DND-41 (cell line): ENCODE results near the gene RNF152.

Experiments
- ATAC-seq: fragments of 200-7000 bp; cut with Tn5 transposase; 3 replicates; pipeline ENCODE4 v1.9.1; 2021; ENCODE audit warnings: low read depth; ENCODE audit not compliant: insufficient read depth
- DNase-seq: peaks from one replicate; pipeline ENCODE4 v3.0.0-alpha.2; 2020
- H2AFZ ChIP-seq: 2 replicates; pipeline ENCODE4 v1.6.0; 2012; ENCODE audit warnings: low read depth, low read length
- H3K27ac ChIP-seq: 2 replicates; pipeline ENCODE4 v1.5.1; 2012; ENCODE audit warnings: low read length, inconsistent platforms
- H3K27me3 ChIP-seq: fragments of 200-600 bp; sonication (generic); 2 replicates; pipeline ENCODE4 v1.6.0; 2012; ENCODE audit warnings: low read length, mild to moderate bottlenecking, inconsistent platforms; ENCODE audit not compliant: insufficient read depth, poor library complexity
- H3K36me3 ChIP-seq: 2 replicates; pipeline ENCODE4 v1.5.1; 2012; ENCODE audit warnings: low read length, inconsistent platforms; ENCODE audit not compliant: insufficient read depth
- H3K4me1 ChIP-seq: 2 replicates; pipeline ENCODE4 v1.5.1; 2012; ENCODE audit warnings: mild to moderate bottlenecking, low read length; ENCODE audit not compliant: insufficient read depth
- H3K4me2 ChIP-seq: 2 replicates; pipeline ENCODE4 v1.6.0; 2012; ENCODE audit warnings: mild to moderate bottlenecking, moderate library complexity, low read length, inconsistent platforms; ENCODE audit not compliant: insufficient read depth
- H3K4me3 ChIP-seq, 2 experiments: fragments of 200-600 bp in 1 of 2; shearing (Covaris generic) in 1 of 2; 2 replicates each; pipeline ENCODE4 v1.5.1; 2012 to 2016; ENCODE audit warnings: inconsistent platforms in 2 of 2, low read length in 2 of 2, mild to moderate bottlenecking in 2 of 2, low read depth in 1 of 2, moderate library complexity in 1 of 2
- H3K79me2 ChIP-seq: 2 replicates; pipeline ENCODE4 v1.6.0; 2012; ENCODE audit warnings: low read length, inconsistent platforms; ENCODE audit not compliant: insufficient read depth
- H3K9ac ChIP-seq: 2 replicates; pipeline ENCODE4 v1.6.0; 2012; ENCODE audit warnings: low read depth, mild to moderate bottlenecking, inconsistent platforms, low read length, moderate library complexity
- H3K9me3 ChIP-seq: 2 replicates; pipeline ENCODE4 v1.5.1; 2012; ENCODE audit warnings: low read length, moderate library complexity, mild to moderate bottlenecking, inconsistent platforms; ENCODE audit not compliant: insufficient read depth, severe bottlenecking
- H4K20me1 ChIP-seq: 2 replicates; pipeline ENCODE4 v1.6.0; 2012; ENCODE audit warnings: low read length; ENCODE audit not compliant: insufficient read depth
- EZH2 ChIP-seq: IDR thresholded peaks from 3 replicates; pipeline ENCODE4 v1.6.1; 2012; ENCODE audit warnings: borderline replicate concordance, low read depth, mild to moderate bottlenecking, moderate library complexity, low read length, inconsistent platforms; ENCODE audit not compliant: severe bottlenecking
- TF ChIP-seq, protein P1 (sequence below): IDR thresholded peaks from 2 replicates; pipeline ENCODE4 v1.5.1; 2012; ENCODE audit warnings: borderline replicate concordance, low read length, moderate library complexity, mild to moderate bottlenecking; ENCODE audit not compliant: poor library complexity, severe bottlenecking; ENCODE audit errors: extremely low read depth

RNF152 gene

DNA sequence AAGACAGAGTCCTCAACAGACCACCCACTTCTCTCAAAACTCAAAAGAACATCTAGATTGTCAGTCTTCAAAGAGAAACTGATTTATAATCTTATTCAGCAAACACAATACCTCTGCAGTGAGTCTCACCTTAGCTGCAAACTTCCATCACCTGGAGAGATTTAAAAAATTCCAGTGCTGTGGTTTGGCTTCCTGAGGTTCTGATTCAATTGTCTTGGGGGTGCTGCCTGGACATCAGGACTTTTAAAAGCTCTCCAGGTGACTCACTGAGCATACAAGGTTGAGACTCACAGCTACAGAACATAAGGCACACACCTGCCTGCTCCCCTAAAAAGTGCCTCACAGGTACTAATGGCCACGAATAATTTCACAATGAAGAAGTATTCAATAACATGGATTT is 40.3 kb downstream of the RNF152 start:
- 0 out of 2 replicates have a peak, but pooled peaks cover 2% of the 10 kb centered on the region for H3K4me1 ChIP-seq
- no peak overlapping the region for H3K4me3 ChIP-seq
- H4K20me1 ChIP-seq: no peaks in the 10 kb centered on the region
- no peaks in the 10 kb centered on the region for H3K36me3 ChIP-seq
- no peaks in the 10 kb centered on the region for H3K9me3 ChIP-seq
- H3K4me2 ChIP-seq: no peak overlapping the region
- H3K79me2 ChIP-seq: 0 out of 2 replicates have a peak, but pooled peaks cover 4% of the 10 kb centered on the region
- no peak for DNase-seq
- TF ChIP-seq, protein P1, sequence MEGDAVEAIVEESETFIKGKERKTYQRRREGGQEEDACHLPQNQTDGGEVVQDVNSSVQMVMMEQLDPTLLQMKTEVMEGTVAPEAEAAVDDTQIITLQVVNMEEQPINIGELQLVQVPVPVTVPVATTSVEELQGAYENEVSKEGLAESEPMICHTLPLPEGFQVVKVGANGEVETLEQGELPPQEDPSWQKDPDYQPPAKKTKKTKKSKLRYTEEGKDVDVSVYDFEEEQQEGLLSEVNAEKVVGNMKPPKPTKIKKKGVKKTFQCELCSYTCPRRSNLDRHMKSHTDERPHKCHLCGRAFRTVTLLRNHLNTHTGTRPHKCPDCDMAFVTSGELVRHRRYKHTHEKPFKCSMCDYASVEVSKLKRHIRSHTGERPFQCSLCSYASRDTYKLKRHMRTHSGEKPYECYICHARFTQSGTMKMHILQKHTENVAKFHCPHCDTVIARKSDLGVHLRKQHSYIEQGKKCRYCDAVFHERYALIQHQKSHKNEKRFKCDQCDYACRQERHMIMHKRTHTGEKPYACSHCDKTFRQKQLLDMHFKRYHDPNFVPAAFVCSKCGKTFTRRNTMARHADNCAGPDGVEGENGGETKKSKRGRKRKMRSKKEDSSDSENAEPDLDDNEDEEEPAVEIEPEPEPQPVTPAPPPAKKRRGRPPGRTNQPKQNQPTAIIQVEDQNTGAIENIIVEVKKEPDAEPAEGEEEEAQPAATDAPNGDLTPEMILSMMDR: no peak
- TF ChIP-seq EZH2: no peak
- no peak overlapping the region for H3K27ac ChIP-seq
- no peak overlapping the region for H2AFZ ChIP-seq
- ATAC-seq: no peak
- no peaks in the 10 kb centered on the region for H3K27me3 ChIP-seq
- H3K9ac ChIP-seq: no peak overlapping the region

- Histone ChIP-seq H2AFZ (no peak overlapping the region), H3K9me3 (no peaks in the 10 kb centered on the region), H3K36me3 (no peaks in the 10 kb centered on the region), H3K9ac (no peak overlapping the region), H3K4me1 (0 out of 2 replicates have a peak, but pooled peaks cover 2% of the 10 kb centered on the region), H3K4me2 (no peak overlapping the region), H3K79me2 (0 out of 2 replicates have a peak, but pooled peaks cover 4% of the 10 kb centered on the region), H3K27me3 (no peaks in the 10 kb centered on the region), H3K4me3 (no peak overlapping the region), H3K27ac (no peak overlapping the region), H4K20me1 (no peaks in the 10 kb centered on the region)
- TF ChIP-seq, protein P1: no peak
- no peak for TF ChIP-seq EZH2
- no peak for DNase-seq
- no peak for ATAC-seq
Observed at GRCh38 chr18:61851940-61852451, 40.8 kb downstream of the RNF152 start.

DNA sequence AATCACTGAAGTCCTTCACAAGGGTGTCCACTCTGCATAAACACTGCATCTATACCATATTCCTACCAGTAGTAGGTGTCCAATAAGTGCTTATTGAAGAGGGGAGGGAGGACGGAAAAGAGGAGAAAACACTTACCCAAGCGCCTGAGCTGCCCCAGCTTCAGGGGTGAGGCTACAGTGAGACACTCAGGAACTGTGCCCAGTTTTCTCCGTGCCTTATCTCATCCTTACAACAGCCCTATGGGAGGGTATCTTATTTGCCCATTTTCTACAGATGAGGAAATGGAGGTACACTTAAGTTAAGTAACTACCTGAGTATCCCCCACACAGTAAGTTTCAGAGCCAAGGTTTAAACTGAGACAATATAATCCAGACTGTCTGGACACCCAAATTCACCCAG is 41.5 kb downstream of the RNF152 start:
- H3K27me3 ChIP-seq: no peaks in the 10 kb centered on the region
- no peak for ATAC-seq
- no peak overlapping the region for H2AFZ ChIP-seq
- no peak overlapping the region for H3K27ac ChIP-seq
- 0 out of 2 replicates have a peak, but pooled peaks cover 4% of the 10 kb centered on the region for H3K79me2 ChIP-seq
- H3K9me3 ChIP-seq: no peaks in the 10 kb centered on the region
- DNase-seq: no peak
- no peak overlapping the region for H3K4me3 ChIP-seq
- 0 out of 2 replicates have a peak, but pooled peaks cover 2% of the 10 kb centered on the region for H3K4me1 ChIP-seq
- H4K20me1 ChIP-seq: no peaks in the 10 kb centered on the region
- no peaks in the 10 kb centered on the region for H3K36me3 ChIP-seq
- no peak overlapping the region for H3K4me2 ChIP-seq
- no peak for TF ChIP-seq EZH2
- TF ChIP-seq, protein P1: no peak
- H3K9ac ChIP-seq: no peak overlapping the region

- H3K9ac ChIP-seq: no peak overlapping the region
- H3K4me1 ChIP-seq: peaks cover 4% of the 10 kb centered on the region
- no peaks in the 10 kb centered on the region for H3K36me3 ChIP-seq
- no peak overlapping the region for H3K4me2 ChIP-seq
- H3K27me3 ChIP-seq: no peaks in the 10 kb centered on the region
- H3K9me3 ChIP-seq: no peaks in the 10 kb centered on the region
- no peak for TF ChIP-seq EZH2
- TF ChIP-seq, protein P1: no peak
- no peak overlapping the region for H2AFZ ChIP-seq
- 0 out of 2 replicates have a peak, but pooled peaks cover 2% of the 10 kb centered on the region for H3K79me2 ChIP-seq
- ATAC-seq (no peak), DNase-seq (no peak)
- H3K4me3 ChIP-seq: no peak overlapping the region
- no peak overlapping the region; the same call in 1 of the 2 replicates for H3K27ac ChIP-seq
- H4K20me1 ChIP-seq: no peaks in the 10 kb centered on the region
Observed at GRCh38 chr18:61850756-61851155, 42.1 kb downstream of the RNF152 start.
